CD14-positive monocyte (primary cell): ENCODE measurements around the gene FBXO17. TPM values are rescaled to one million over a fixed set of nuclear protein-coding genes. Genes with fewer than 3 reads are reported as not detected.

ENCODE experiments used
- DNase-seq, 3 donors: peaks; one replicate each; pipeline ENCODE4 v3.0.0-alpha.2; 2011 to 2022
- H2AFZ ChIP-seq: 2 replicates; pipeline ENCODE4 v1.6.0; 2012; ENCODE audit warnings: mild to moderate bottlenecking, low read depth, low read length, inconsistent platforms; ENCODE audit not compliant: insufficient read depth, poor library complexity, severe bottlenecking
- H3K27ac ChIP-seq, 2 donors: 1 replicate in 1 of 2; 2 replicates in 1 of 2; pipeline ENCODE4 v1.5.1; 2012 to 2013; ENCODE audit warnings: low read length in 2 of 2, control low read depth in 1 of 2, inconsistent platforms in 1 of 2, low read depth in 1 of 2, mild to moderate bottlenecking in 1 of 2
- H3K27me3 ChIP-seq, 2 donors: one replicate each; pipeline versions ENCODE4 v1.6.0 to v1.6.1; 2011 to 2013; ENCODE audit warnings: low read length in 2 of 2; ENCODE audit not compliant: control insufficient read depth in 2 of 2, insufficient read depth in 2 of 2
- H3K36me3 ChIP-seq, 2 donors: replicated peaks in 1 of 2; 1 replicate in 1 of 2; 2 replicates in 1 of 2; pipeline versions ENCODE4 v1.5.1 to v1.6.1; 2012 to 2013; ENCODE audit warnings: low read length in 2 of 2, control low read depth in 1 of 2, inconsistent platforms in 1 of 2, mild to moderate bottlenecking in 1 of 2; ENCODE audit not compliant: insufficient read depth in 2 of 2, control insufficient read depth in 1 of 2
- H3K4me1 ChIP-seq, 2 donors: 1 replicate in 1 of 2; 2 replicates in 1 of 2; pipeline versions ENCODE4 v1.5.1 to v1.6.1; 2012 to 2013; ENCODE audit warnings: low read length in 2 of 2, control low read depth in 1 of 2, inconsistent platforms in 1 of 2, mild to moderate bottlenecking in 1 of 2, moderate library complexity in 1 of 2; ENCODE audit not compliant: insufficient read depth in 2 of 2, control insufficient read depth in 1 of 2
- H3K4me2 ChIP-seq: replicated peaks from 2 replicates; pipeline ENCODE3; 2012; ENCODE audit warnings: low read length, moderate library complexity, mild to moderate bottlenecking; ENCODE audit not compliant: poor library complexity, severe bottlenecking; ENCODE audit errors: extremely low read depth
- H3K4me3 ChIP-seq, 3 experiments: fragments of 200-600 bp in 1 of 3; sonication (generic) in 1 of 3; replicated peaks in 1 of 3; 1 replicate in 2 of 3; 2 replicates in 1 of 3; pipeline ENCODE4 v1.5.1; 2011 to 2013; ENCODE audit warnings: low read length in 3 of 3, mild to moderate bottlenecking in 3 of 3, control low read depth in 2 of 3, low read depth in 2 of 3, inconsistent platforms in 1 of 3, moderate library complexity in 1 of 3
- H3K79me2 ChIP-seq: 2 replicates; pipeline ENCODE4 v1.6.0; 2012; ENCODE audit warnings: mild to moderate bottlenecking, control low read depth, inconsistent platforms, low read length, moderate library complexity; ENCODE audit not compliant: insufficient read depth
- H3K9ac ChIP-seq: 2 replicates; pipeline ENCODE4 v1.6.0; 2017; ENCODE audit warnings: low read length, mild to moderate bottlenecking; ENCODE audit not compliant: insufficient read depth, poor library complexity, severe bottlenecking
- H3K9me3 ChIP-seq, 2 donors: replicated peaks in 1 of 2; 1 replicate in 1 of 2; 2 replicates in 1 of 2; pipeline versions ENCODE4 v1.5.1 to v1.6.1; 2012 to 2013; ENCODE audit warnings: low read length in 2 of 2, control low read depth in 1 of 2; ENCODE audit not compliant: control insufficient read depth in 1 of 2, insufficient read depth in 1 of 2
- H4K20me1 ChIP-seq: 2 replicates; pipeline ENCODE4 v1.6.0; 2012; ENCODE audit warnings: mild to moderate bottlenecking, low read length, control low read depth, moderate library complexity; ENCODE audit not compliant: insufficient read depth
- H3K27ac Mint-ChIP-seq, 7 donors: one replicate each; pipeline ENCODE4 v1.8.0; 2020; ENCODE audit warnings: mild to moderate bottlenecking in 7 of 7, mixed read lengths in 7 of 7, moderate library complexity in 6 of 7, inconsistent platforms in 2 of 7
- H3K27me3 Mint-ChIP-seq, 3 donors: one replicate each; pipeline ENCODE4 v1.8.0; 2021 to 2022; ENCODE audit warnings: low read depth in 3 of 3, mild to moderate bottlenecking in 3 of 3, mixed read lengths in 3 of 3, moderate library complexity in 3 of 3, inconsistent platforms in 1 of 3
- H3K36me3 Mint-ChIP-seq, 2 donors: one replicate each; pipeline ENCODE4 v1.8.0; 2020; ENCODE audit warnings: mixed read lengths in 2 of 2, inconsistent platforms in 1 of 2, mild to moderate bottlenecking in 1 of 2
- H3K4me1 Mint-ChIP-seq: one replicate; pipeline ENCODE4 v1.8.0; 2020; ENCODE audit warnings: mild to moderate bottlenecking, mixed read lengths
- H3K4me3 Mint-ChIP-seq, 2 donors: one replicate each; pipeline ENCODE4 v1.8.0; 2020; ENCODE audit warnings: mild to moderate bottlenecking in 2 of 2, mixed read lengths in 2 of 2, moderate library complexity in 1 of 2
- H3K9me3 Mint-ChIP-seq, 7 donors: one replicate each; pipeline ENCODE4 v1.8.0; 2020 to 2022; ENCODE audit warnings: mixed read lengths in 7 of 7, mild to moderate bottlenecking in 6 of 7, moderate library complexity in 6 of 7, inconsistent platforms in 2 of 7
- CTCF ChIP-seq: fragments of 200-600 bp; IDR thresholded peaks from one replicate; pipeline ENCODE4 v1.8.0; 2022; ENCODE audit warnings: antibody characterized with exemption, mild to moderate bottlenecking
- WGBS: methylation state at CpG from one replicate; pipeline ENCODE4 v1.1.5; 2013; ENCODE audit warnings: missing lambda C conversion rate; ENCODE audit not compliant: insufficient coverage; 5-methylcytosine and 5-hydroxymethylcytosine counted together
- intact Hi-C, 2 donors: fragments of 100-400 bp; cut with micrococcal nuclease; formaldehyde crosslinking; loops; one replicate each; pipeline versions ENCODE4 v1.15.0 to v1.15.1; 2023
- polyA plus RNA-seq, 3 donors: library from polyadenylated mRNA; depleted of rRNA in 1 of 3; unstranded in 2 of 3; stranded (reverse) in 1 of 3; fragments of 300-500 nt in 2 of 3; fragments of >200 nt in 1 of 3; fragmentation: Illumina TruSeq in 2 of 3; gene quantifications; 1 replicate in 2 of 3; 2 replicates in 1 of 3; pipeline ENCODE4 v1.2.3, GENCODE V29; 2012 to 2021

The FBXO17 gene
- polyA plus RNA-seq, 3 donors = not detected

- 95% methylated on average over 21 of the region's 29 CpGs for WGBS
- Histone ChIP-seq H3K4me3 (no peak overlapping the region), H3K27ac (no peak overlapping the region), H3K79me2 (peaks cover 27% of the 10 kb centered on the region), H3K27me3 (no peaks in the 10 kb centered on the region), H3K9ac (no peak overlapping the region), H4K20me1 (no peaks in the 10 kb centered on the region), H3K4me2 (no peak overlapping the region), H3K36me3 (peaks cover 10 to 18% of the 10 kb centered on the region in 2 donors), H3K4me1 (peaks cover 16 to 25% of the 10 kb centered on the region in 2 donors), H2AFZ (no peak overlapping the region), H3K9me3 (peaks cover 0 to 15% of the 10 kb centered on the region in 2 donors)
- TF ChIP-seq CTCF = peak; percentile 30
- no peak overlapping the region for H3K4me3 Mint-ChIP-seq
- peaks cover 15% of the 10 kb centered on the region for H3K4me1 Mint-ChIP-seq
- H3K27me3 Mint-ChIP-seq = peaks cover 0 to 2% (median 1%) of the 10 kb centered on the region in 3 donors
- peak in 1 of 3 donors; percentile 29 for DNase-seq
- H3K36me3 Mint-ChIP-seq = peaks cover 13 to 32% of the 10 kb centered on the region in 2 donors
- H3K27ac Mint-ChIP-seq = peak overlapping the region in 2 of 7 donors; percentile 10 to 20
- peaks cover 11 to 22% (median 18%) of the 10 kb centered on the region in 7 donors for H3K9me3 Mint-ChIP-seq
- intact Hi-C loops = loop anchor here (5.0 to 10.0 kb wide), 3 partner anchors 35 to 528 kb away; partner anchors contain the start of genes FAM98C (in 1 of the 2), NFKBIB (in 1 of the 2) and SIRT2 (in 1 of the 2)
These were observed 42.9 kb downstream of the FBXO17 start for GRCh38 chr19:38932425-38933179.

DNA sequence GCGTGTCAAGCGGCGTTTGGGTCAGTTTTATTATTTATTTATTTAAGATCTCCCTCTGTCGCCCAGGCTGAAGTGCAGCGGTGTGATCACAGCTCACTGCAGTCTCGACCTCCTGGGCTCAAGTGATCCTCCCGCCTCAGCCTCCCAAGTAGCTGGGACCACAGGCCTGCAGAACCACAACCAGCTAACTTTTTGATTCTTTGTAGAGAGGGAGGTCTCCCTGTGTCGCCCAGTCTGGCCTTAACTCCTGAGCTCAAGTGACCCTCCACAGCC, 44.1 kb downstream of the FBXO17 start:
- Mint-ChIP-seq H3K4me1 (peaks cover 15% of the 10 kb centered on the region), H3K9me3 (peaks cover 11 to 22% (median 18%) of the 10 kb centered on the region in 7 donors), H3K4me3 (peak overlapping the region; percentile 90 to 96), H3K27ac (peak overlapping the region; percentile 94 to 98 (median 97)), H3K36me3 (peaks cover 14 to 37% of the 10 kb centered on the region in 2 donors), H3K27me3 (peaks cover 0 to 2% (median 0%) of the 10 kb centered on the region in 3 donors)
- Histone ChIP-seq H3K9me3 (peaks cover 0 to 15% of the 10 kb centered on the region in 2 donors), H3K27me3 (no peaks in the 10 kb centered on the region), H3K9ac (peak overlapping the region; percentile 88), H3K36me3 (peaks cover 10 to 18% of the 10 kb centered on the region in 2 donors), H4K20me1 (no peaks in the 10 kb centered on the region), H3K4me1 (peaks cover 16 to 25% of the 10 kb centered on the region in 2 donors), H3K4me2 (peak overlapping the region; percentile 97), H3K27ac (peak overlapping the region; percentile 69 to 96), H2AFZ (peak overlapping the region; percentile 94), H3K79me2 (peaks cover 27% of the 10 kb centered on the region), H3K4me3 (peak overlapping the region; percentile 70 to 92 (median 86))
- intact Hi-C loops = loop anchor here (5.0 to 10.0 kb wide), 3 partner anchors 34 to 527 kb away; partner anchors contain the start of genes FAM98C (in 1 of the 2), NFKBIB (in 1 of the 2) and SIRT2 (in 1 of the 2)
- no peak for DNase-seq
- TF ChIP-seq CTCF = no peak
- 47% methylated on average over 3 of the region's 8 CpGs for WGBS
